ENCODE results near the gene GTF3C4. TPM values are rescaled to one million over a fixed set of nuclear protein-coding genes. Genes with fewer than 3 reads are reported as not detected.

Gene GTF3C4
- total RNA-seq, 1 experiment from 2014 or later: 42.5 TPM

DNA sequence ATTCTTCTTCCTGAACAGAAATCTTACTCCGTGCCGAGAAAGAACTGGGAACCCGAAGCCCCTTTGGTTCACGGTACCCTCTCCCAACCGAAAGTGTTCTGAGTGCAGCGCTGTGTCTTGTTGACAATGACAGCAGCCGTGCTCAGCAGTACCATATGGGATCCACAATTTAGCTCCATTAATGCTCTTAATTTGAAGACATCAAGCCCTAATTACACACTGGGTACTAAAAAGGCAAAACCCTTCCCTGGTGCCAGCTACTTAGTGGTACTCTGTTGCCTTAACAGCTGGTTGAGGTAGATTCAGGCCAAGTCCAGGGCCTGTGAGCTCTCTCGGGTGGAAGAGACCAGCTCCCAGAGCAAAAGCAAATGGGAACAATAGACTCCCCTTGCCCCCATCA, 25.0 kb upstream of the GTF3C4 start:
- Histone ChIP-seq H3K4ac (ENCODE audit: low read depth, low read length) (no peak overlapping the region), H2BK120ac (ENCODE audit: low read depth, low read length, poor library complexity, severe bottlenecking) (no peak overlapping the region), H2BK15ac (ENCODE audit: low read depth, low read length) (no peak overlapping the region; the same call in 1 of the 2 replicates), H3K9ac (ENCODE audit: extremely low read depth, insufficient read length, low read length) (no peak overlapping the region), H3K27me3 (ENCODE audit: insufficient read depth, low read length) (no peaks in the 10 kb centered on the region), H3K4me1 (ENCODE audit: insufficient read depth, low read length) (no peaks in the 10 kb centered on the region), H3K23ac (ENCODE audit: insufficient read length, low read depth, low read length) (no peak overlapping the region), H3K14ac (ENCODE audit: insufficient read depth, low read length) (no peak overlapping the region), H3K27ac (ENCODE audit: insufficient read length, low read depth, low read length) (no peak overlapping the region), H3K79me1 (ENCODE audit: insufficient read depth, low read depth, low read length, poor library complexity, severe bottlenecking) (no peaks in the 10 kb centered on the region), H2BK5ac (ENCODE audit: insufficient read length, low read length) (no peak overlapping the region), H3K79me2 (ENCODE audit: insufficient read depth, low read length) (no peaks in the 10 kb centered on the region), H2AFZ (ENCODE audit: low read length) (no peak overlapping the region), H3K56ac (ENCODE audit: insufficient read length, low read depth, low read length) (no peak overlapping the region), H3K18ac (ENCODE audit: insufficient read length, low read depth, low read length) (no peak overlapping the region), H2AK5ac (ENCODE audit: insufficient read length, low read length) (no peak overlapping the region), H3K23me2 (ENCODE audit: insufficient read length, low read depth, low read length, poor library complexity, severe bottlenecking) (no peaks in the 10 kb centered on the region), H4K8ac (replicated peaks; ENCODE audit: insufficient read length, low read depth, low read length) (no peak overlapping the region), H3K4me2 (ENCODE audit: insufficient read depth, insufficient read length, low read length) (no peak overlapping the region), H4K5ac (ENCODE audit: insufficient read length, low read depth, low read length) (no peak overlapping the region), H3K9me3 (ENCODE audit: control insufficient read depth, low read depth, low read length) (no peaks in the 10 kb centered on the region), H2BK12ac (ENCODE audit: insufficient read length, low read depth, low read length) (no peak overlapping the region), H3T11ph (ENCODE audit: low read length) (no peak overlapping the region), H2BK20ac (ENCODE audit: low read depth, low read length, poor library complexity, severe bottlenecking) (no peak overlapping the region), H4K91ac (ENCODE audit: insufficient read length, low read depth, low read length) (no peak overlapping the region), H4K20me1 (ENCODE audit: control insufficient read depth, insufficient read depth, insufficient read length) (no peaks in the 10 kb centered on the region)
- Mint-ChIP-seq H3K9me3 (no peaks in the 10 kb centered on the region), H3K27ac (no peak overlapping the region; a peak in 1 of 7 replicates), H3K4me3 (no peak overlapping the region), H3K36me3 (ENCODE audit: insufficient read depth in 1 of 3, low read depth in 3 of 3) (peaks cover 24 to 72% (median 56%) of the 10 kb centered on the region in 3 experiments), H3K27me3 (ENCODE audit: low read depth) (no peaks in the 10 kb centered on the region), H3K4me1 (no peaks in the 10 kb centered on the region)
- no CpG with 5 or more reads among the region's 8 CpGs for WGBS (ENCODE audit: extremely low coverage, insufficient read length, low lambda C conversion rate)
- TF ChIP-seq, protein P1, sequence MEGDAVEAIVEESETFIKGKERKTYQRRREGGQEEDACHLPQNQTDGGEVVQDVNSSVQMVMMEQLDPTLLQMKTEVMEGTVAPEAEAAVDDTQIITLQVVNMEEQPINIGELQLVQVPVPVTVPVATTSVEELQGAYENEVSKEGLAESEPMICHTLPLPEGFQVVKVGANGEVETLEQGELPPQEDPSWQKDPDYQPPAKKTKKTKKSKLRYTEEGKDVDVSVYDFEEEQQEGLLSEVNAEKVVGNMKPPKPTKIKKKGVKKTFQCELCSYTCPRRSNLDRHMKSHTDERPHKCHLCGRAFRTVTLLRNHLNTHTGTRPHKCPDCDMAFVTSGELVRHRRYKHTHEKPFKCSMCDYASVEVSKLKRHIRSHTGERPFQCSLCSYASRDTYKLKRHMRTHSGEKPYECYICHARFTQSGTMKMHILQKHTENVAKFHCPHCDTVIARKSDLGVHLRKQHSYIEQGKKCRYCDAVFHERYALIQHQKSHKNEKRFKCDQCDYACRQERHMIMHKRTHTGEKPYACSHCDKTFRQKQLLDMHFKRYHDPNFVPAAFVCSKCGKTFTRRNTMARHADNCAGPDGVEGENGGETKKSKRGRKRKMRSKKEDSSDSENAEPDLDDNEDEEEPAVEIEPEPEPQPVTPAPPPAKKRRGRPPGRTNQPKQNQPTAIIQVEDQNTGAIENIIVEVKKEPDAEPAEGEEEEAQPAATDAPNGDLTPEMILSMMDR (conservative IDR thresholded peaks at IDR 0.05): no peak
- no peak for DNase-seq

Measured in H9 (cell line).